Colonic mucosa (tissue), 4 donors: Measurements from ENCODE around the gene INO80. TPM values are rescaled to one million over a fixed set of nuclear protein-coding genes. Genes with fewer than 3 reads are reported as not detected.

Source experiments
- DNase-seq: peaks from one replicate; pipeline ENCODE4 v3.0.0-alpha.2; 2020
- H3K27ac ChIP-seq: fragments of 200-600 bp; one replicate; pipeline ENCODE4 v1.8.0; 2021
- H3K27me3 ChIP-seq: fragments of 200-600 bp; one replicate; pipeline ENCODE4 v1.8.0; 2021
- H3K36me3 ChIP-seq: fragments of 200-600 bp; one replicate; pipeline ENCODE4 v1.8.0; 2021
- H3K4me1 ChIP-seq: fragments of 200-600 bp; one replicate; pipeline ENCODE4 v1.8.0; 2021; ENCODE audit warnings: mild to moderate bottlenecking
- H3K4me3 ChIP-seq: fragments of 200-600 bp; one replicate; pipeline ENCODE4 v1.8.0; 2021
- H3K9ac ChIP-seq, 2 donors: one replicate each; pipeline ENCODE4 v1.7.0; 2013; ENCODE audit warnings: control low read depth in 2 of 2, low read depth in 2 of 2, low read length in 2 of 2
- H3K9me3 ChIP-seq: fragments of 200-600 bp; one replicate; pipeline ENCODE4 v1.8.0; 2021
- CTCF ChIP-seq: fragments of 200-600 bp; IDR thresholded peaks from one replicate; pipeline ENCODE4 v1.8.0; 2022; ENCODE audit warnings: antibody characterized with exemption, mild to moderate bottlenecking
- intact Hi-C: fragments of 100-400 bp; cut with DNase I; formaldehyde crosslinking; loops from one replicate; pipeline ENCODE4 v1.14.1; 2022
- total RNA-seq, 2 donors: library from RNA; stranded (reverse); fragmentation: NEBNext Ultra II Directional in 1 of 2; extraction: Animal tissue kit (Norgen Biotek cat#: 25700) in 1 of 2; gene quantifications; one replicate each; pipeline ENCODE4 v1.2.1, GENCODE V29; 2021
- donor health status: healthy.
- donor health status: DM: no; HTN: no; CAD: no.
- donor health status: DM: no; HTN: no; CAD: no.

INO80 gene
- total RNA-seq, 2 donors from 2014 or later: 17.6 to 27.4 TPM

- no peak overlapping the region for H3K9ac ChIP-seq
- H3K4me1 ChIP-seq: no peaks in the 10 kb centered on the region
- H3K4me3 ChIP-seq: no peak overlapping the region
- H3K36me3 ChIP-seq: no peaks in the 10 kb centered on the region
- H3K27me3 ChIP-seq: no peaks in the 10 kb centered on the region
- H3K9me3 ChIP-seq: no peaks in the 10 kb centered on the region
- TF ChIP-seq CTCF: no peak
- DNase-seq: no peak
- intact Hi-C loops: no loop called here
- no peak overlapping the region for H3K27ac ChIP-seq
Measured at GRCh38 chr15:41039121-41039520, 77.0 kb downstream of the INO80 start.

GRCh38 chr15:41032079-41032328, 84.1 kb downstream of the INO80 start:
- DNase-seq: no peak
- no peak overlapping the region for H3K27ac ChIP-seq
- H3K36me3 ChIP-seq: no peaks in the 10 kb centered on the region
- no peak for TF ChIP-seq CTCF
- no peak overlapping the region for H3K9ac ChIP-seq
- H3K9me3 ChIP-seq: no peaks in the 10 kb centered on the region
- intact Hi-C loops: no loop called here
- no peak overlapping the region for H3K4me3 ChIP-seq
- H3K27me3 ChIP-seq: no peaks in the 10 kb centered on the region
- no peaks in the 10 kb centered on the region for H3K4me1 ChIP-seq

GRCh38 chr15:41031232-41032078, 84.6 kb downstream of the INO80 start:
- Histone ChIP-seq H3K36me3 (no peaks in the 10 kb centered on the region), H3K4me3 (no peak overlapping the region), H3K9me3 (no peaks in the 10 kb centered on the region), H3K27me3 (no peaks in the 10 kb centered on the region), H3K27ac (no peak overlapping the region), H3K4me1 (no peaks in the 10 kb centered on the region), H3K9ac (no peak overlapping the region)
- TF ChIP-seq CTCF: no peak
- no peak for DNase-seq
- intact Hi-C loops: no loop called here

- Histone ChIP-seq H3K27me3 (no peaks in the 10 kb centered on the region), H3K9me3 (no peaks in the 10 kb centered on the region), H3K27ac (no peak overlapping the region), H3K36me3 (no peaks in the 10 kb centered on the region), H3K4me1 (no peaks in the 10 kb centered on the region), H3K4me3 (no peak overlapping the region), H3K9ac (no peak overlapping the region)
- intact Hi-C loops: loop anchor here (10.0 kb wide), 1 partner anchor 156 kb away; no protein-coding TSS in a partner anchor
- no peak for DNase-seq
- no peak for TF ChIP-seq CTCF
Measured at GRCh38 chr15:41028853-41029252, 87.2 kb downstream of the INO80 start.

GRCh38 chr15:41025393-41025792, 90.7 kb downstream of the INO80 start:
- Histone ChIP-seq H3K36me3 (no peaks in the 10 kb centered on the region), H3K4me1 (no peaks in the 10 kb centered on the region), H3K9ac (no peak overlapping the region), H3K27ac (no peak overlapping the region), H3K27me3 (no peaks in the 10 kb centered on the region), H3K4me3 (no peak overlapping the region), H3K9me3 (no peaks in the 10 kb centered on the region)
- intact Hi-C loops: loop anchor here (10.0 kb wide), 1 partner anchor 159 kb away; no protein-coding TSS in a partner anchor
- no peak for TF ChIP-seq CTCF
- DNase-seq: no peak
